ENCODE data around the gene GPR137. TPM values are rescaled to one million over a fixed set of nuclear protein-coding genes. Genes with fewer than 3 reads are reported as not detected.
A peak's percentile ranks its signal among the peaks of the same experiment; 100 is the strongest.
"Not testable (repeated sequence)": the region's sequence is repeated elsewhere in the genome, so short reads cannot be mapped to it uniquely, and the experiment has no call there.

Gene GPR137, protein sequence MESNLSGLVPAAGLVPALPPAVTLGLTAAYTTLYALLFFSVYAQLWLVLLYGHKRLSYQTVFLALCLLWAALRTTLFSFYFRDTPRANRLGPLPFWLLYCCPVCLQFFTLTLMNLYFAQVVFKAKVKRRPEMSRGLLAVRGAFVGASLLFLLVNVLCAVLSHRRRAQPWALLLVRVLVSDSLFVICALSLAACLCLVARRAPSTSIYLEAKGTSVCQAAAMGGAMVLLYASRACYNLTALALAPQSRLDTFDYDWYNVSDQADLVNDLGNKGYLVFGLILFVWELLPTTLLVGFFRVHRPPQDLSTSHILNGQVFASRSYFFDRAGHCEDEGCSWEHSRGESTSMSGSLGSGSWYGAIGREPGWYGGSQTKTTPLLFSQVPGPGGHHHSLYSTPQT
- 28.1 and 41.5 TPM in 2 replicates for total RNA-seq

- DNase-seq (ENCODE audit: extremely low read depth, low read depth, low spot score) = no peak
These were observed at the start of gene GPR137 for GRCh38 chr11:64284962-64285884. Gene GPR137, plus strand, starts transcription at chr11:64285848. Its CDS starts 677 bp downstream, at chr11:64286525.

DNA sequence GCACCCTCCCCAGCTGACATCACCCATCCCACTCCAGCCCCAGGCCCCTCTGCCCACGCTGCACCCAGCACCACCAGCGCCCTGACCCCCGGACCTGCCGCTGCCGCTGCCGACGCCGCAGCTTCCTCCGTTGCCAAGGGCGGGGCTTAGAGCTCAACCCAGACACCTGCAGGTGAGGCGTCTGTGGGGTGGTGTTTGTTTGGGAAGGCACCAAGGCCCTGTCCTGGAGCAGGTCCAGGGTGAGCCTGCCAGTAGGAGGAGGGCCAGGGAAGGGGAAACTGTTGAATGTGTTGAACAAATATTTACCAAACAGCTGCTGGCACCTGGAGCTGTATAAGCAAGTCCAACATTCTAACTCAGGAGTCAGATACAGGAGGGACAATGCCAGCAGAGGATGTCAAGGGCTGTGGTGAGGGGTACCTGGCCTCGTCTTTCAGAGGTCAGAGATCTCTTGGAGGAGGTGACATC, 48.1 kb upstream of the GPR137 start:
- no peak for DNase-seq (ENCODE audit: extremely low read depth, low read depth, low spot score)

DNA sequence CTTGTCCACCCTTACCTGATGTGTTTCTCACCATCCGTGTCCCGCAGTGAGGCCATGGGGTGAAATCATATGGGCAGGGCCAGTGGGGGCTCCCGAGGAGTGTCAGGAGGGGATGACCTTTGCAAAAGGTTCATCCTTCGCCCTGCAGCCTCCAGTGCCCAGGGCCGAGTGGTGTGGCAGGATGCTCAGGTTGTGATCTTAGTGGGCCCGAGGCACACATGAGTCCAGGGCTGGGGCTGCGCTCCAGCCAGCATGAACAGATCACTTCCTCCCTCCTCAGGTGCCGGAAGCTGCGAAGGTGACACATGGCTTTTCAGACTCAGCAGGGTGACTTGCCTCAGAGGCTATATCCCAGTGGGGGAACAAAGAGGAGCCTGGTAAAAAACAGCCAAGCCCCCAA, 47.6 kb upstream of the GPR137 start:
- DNase-seq (ENCODE audit: extremely low read depth, low read depth, low spot score) = no peak

- no peak for DNase-seq (ENCODE audit: extremely low read depth, low read depth, low spot score)
These were observed 46.6 kb upstream of the GPR137 start for GRCh38 chr11:64238999-64239398.

DNA sequence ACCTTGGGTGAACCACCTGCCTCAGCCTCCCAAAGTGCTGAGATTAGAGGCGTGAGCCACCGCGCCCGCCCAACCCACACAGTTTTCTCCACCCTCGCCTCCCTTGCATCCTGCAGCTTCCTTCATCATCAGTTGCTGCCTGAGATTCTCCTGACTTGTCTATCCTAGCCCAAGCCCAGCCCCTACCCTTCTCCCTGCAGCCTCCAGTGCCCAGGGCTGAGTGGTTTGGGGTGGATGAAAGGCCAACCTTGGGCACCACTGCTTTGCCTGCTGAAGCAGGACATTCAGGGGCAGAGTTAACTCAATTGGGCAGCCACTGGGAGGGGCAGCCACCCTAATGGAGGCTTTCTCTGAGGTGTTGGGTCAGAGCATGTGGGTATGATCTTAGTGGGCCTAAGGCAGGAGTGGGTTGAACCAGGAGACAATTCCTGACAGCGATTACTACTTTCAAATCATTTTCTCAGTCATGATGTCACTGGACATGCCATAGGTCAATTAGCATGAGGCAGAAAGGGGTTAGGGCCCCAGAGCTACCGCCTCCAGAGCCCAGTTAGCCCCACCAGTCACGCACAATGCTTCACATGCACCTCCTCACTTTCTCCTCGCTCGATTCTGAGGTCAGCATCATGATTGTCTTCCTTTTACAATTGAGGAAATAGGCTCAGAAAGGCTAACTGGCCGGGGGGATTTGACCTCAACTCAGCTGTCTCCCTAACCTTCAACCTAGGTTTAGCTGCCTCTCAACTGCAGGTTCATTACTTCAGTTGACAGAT, 45.8 kb upstream of the GPR137 start:
- DNase-seq (ENCODE audit: extremely low read depth, low read depth, low spot score) = no peak

DNA sequence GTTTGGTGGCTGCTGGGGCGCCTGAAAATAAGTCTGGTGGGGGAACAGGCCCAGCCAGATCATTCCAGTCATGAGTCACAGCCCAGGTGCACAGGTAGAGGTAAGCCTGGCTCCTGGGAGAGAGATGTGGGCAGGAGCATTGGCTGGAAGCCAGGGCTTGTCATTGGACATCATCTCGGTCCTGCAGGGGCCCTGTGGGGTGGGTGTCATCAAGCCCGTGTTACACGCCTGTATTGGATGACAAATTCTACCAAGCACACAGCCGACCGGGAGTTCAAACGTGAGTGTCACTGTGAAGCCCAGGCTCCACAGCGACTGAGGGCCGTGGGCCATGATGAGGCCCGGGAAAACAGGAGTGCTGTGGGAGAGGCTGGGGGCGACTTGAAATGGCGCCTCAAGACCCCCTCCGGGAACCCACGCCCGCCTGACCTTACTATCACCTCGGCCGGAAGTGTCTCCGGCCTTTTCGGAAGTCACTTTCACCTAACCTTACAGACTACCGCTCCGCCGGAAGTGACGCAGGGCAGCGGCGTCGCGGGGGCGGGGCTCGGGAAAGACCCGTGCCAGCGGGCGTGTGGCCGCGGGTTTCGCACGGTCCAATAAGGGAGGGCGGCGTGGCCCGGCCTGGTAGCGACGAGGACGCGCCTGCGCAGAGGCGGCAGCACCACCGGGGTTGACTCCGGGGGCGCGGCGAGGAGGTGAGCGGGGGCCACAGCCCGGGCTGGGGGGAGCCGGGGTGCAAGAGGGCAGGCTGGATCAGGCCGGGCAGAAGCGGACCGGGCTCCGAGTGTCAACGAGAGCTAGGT, 45.0 kb upstream of the GPR137 start, which contains the start of gene FKBP2:
TSS of gene FKBP2 (plus strand) at position 661 of the 806 bp plus-strand sequence. CDS start 1,293 bp downstream, outside the sequence.
- DNase-seq (ENCODE audit: extremely low read depth, low read depth, low spot score) = peak; percentile 55

GRCh38 chr11:64241241-64241490, 44.5 kb upstream of the GPR137 start:
- no peak for DNase-seq (ENCODE audit: extremely low read depth, low read depth, low spot score)

DNA sequence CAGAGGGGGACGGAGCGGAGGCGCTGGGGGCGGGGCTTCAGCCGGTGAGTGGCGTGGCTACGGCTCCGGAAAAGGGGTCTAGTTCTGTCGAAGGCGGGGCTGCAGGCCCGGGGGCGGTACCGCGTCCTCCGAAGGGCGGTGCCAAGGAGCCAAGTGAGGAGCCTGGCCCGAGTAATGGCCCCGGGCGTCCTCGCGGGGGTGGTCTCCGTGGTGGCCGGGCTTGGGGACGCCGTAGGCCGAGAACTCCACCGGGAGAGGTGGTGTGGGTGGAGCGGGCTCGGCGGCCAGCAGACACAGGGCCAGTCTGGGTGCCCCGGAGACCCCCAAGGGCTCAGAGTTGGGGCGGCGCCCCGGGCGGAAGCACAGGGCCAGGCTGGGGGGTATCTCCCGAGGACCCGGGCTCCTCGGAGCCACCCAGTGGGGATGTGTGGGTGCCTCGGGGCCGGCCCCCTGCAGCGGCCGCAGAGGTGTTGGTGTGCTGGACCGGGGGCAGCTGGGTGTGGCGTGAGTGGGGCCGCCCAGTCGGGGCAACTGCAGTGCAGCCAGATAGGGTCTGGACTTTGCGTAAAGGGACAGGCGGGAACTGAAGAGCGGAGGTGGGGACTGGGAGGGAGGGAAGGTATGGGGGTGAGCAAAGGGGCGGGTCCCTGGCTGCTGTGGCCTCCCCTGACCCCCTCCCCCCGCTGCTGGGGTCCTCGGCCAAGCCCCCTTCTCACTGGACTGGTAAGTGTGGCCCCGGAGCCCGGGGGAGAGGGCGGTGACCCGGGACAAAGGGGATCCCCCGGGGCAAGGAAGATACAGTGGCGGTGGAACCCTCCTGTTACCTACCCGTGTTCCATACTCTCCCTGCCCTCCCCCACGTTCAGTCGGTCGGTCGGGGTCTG, 43.9 kb upstream of the GPR137 start:
- DNase-seq (ENCODE audit: extremely low read depth, low read depth, low spot score) = peak; percentile 87

- no peak for DNase-seq (ENCODE audit: extremely low read depth, low read depth, low spot score)
These were observed 42.3 kb upstream of the GPR137 start for GRCh38 chr11:64243236-64243854.

DNA sequence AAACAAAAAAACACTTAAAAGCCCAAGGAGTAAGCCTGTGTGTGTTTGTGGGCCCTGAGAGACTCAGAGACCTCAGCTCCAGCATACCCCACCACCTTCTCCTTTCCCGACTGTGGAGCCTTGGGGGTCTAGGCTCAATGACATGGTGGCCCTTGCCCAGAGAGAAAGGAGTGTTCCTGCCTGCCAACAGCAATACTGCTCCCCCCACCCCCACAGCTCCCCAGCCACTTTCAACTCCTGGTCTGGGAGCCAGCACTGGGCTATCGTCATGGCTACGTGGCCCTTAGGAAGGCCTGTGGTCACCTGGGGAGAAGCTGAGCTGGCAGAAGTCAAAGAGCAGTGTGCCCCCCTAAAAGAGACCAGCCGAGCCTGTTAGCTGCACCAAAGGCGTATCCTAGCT, 41.5 kb upstream of the GPR137 start:
- no peak for DNase-seq (ENCODE audit: extremely low read depth, low read depth, low spot score)

DNA sequence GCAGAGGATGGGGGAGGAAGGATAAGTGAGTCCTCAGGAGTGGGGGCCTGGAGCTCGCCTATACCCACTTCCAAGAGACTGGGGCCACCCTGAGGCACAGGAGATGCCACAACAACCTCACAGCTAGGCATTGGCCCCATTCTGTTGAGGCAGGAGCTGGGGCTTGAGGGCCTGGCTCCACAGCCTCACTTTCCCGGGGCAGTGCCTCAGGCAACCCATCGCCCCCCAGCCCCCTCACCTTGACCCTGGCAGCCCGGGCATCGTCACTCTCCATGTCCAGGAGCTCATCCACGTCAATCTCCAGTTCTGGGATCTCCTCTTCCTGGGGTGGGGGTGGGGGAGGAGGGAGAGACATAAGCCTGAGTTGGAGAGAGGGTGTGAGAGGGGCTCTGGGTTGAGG, 40.7 kb upstream of the GPR137 start:
- no peak for DNase-seq (ENCODE audit: extremely low read depth, low read depth, low spot score)

DNA sequence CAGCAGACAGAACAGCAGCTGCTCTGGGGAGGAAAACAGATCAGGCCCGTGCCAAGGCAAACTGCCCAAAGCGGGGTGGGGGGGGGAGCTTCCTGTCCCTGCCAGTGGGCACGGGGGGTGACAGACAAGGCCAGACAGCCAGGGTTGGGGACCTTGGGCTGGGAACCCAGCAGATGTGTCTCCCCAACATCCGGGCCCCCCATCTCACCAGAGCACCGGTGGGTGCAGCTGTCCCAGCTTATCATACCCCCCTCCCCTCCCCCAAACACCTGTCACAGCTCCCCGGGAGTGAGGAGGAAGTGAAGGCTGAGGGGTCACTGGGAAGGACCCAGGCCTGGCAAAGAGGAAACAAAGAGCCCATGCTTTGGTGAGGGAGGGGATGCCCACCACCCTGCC, 40.2 kb upstream of the GPR137 start:
- DNase-seq (ENCODE audit: extremely low read depth, low read depth, low spot score) = no peak

- no peak for DNase-seq (ENCODE audit: extremely low read depth, low read depth, low spot score)
These were observed 39.6 kb upstream of the GPR137 start for GRCh38 chr11:64245797-64246620.

GRCh38 chr11:64246621-64246870, 39.1 kb upstream of the GPR137 start:
- DNase-seq (ENCODE audit: extremely low read depth, low read depth, low spot score) = not testable (repeated sequence)

DNA sequence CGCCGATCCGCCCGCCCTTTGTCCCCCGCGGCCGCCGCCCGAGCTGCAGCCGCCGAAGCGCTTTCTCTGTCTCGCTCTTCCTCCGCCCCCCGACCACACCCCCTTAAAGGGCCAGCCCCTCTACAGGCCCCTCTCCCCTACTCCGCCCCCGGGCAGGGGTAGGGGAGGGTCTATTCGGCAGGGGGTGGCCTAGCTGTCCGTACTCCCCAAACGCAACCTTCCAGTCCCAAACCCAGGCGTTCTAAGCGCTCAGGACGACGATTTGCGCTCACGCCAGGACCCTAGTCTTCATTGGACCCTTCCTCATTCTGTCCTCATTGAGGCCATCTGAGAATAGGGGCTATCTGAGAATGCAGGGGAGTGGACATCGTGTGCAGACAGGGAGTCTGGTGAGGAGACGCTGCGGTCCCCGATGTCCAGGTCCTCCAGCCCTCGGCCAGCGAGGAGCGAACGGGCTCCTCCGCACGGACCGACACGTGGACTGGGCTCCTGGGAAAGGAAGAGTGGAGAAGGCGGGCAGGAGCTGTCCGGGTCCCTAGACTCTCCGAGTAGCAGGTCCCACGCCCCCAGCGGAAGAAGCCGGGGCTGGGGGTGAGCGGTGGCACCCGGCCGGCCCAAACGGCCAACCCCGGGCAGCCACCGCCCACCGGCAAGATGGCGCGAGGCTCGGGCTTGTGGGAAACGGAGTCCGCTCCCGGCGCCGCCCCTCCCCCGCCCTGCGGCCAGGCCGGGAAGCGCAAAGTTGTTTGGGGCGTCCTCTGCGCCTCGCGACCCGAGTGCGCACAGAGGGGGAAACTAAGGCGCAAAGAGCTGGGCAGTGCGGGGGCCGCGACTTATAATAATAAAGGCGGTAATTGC, 38.5 kb upstream of the GPR137 start, which contains the start of gene PPP1R14B:
TSS of gene PPP1R14B (minus strand) at position 73 of the 858 bp plus-strand sequence. CDS start 270 bp downstream, outside the sequence.
- DNase-seq (ENCODE audit: extremely low read depth, low read depth, low spot score) = no peak

DNA sequence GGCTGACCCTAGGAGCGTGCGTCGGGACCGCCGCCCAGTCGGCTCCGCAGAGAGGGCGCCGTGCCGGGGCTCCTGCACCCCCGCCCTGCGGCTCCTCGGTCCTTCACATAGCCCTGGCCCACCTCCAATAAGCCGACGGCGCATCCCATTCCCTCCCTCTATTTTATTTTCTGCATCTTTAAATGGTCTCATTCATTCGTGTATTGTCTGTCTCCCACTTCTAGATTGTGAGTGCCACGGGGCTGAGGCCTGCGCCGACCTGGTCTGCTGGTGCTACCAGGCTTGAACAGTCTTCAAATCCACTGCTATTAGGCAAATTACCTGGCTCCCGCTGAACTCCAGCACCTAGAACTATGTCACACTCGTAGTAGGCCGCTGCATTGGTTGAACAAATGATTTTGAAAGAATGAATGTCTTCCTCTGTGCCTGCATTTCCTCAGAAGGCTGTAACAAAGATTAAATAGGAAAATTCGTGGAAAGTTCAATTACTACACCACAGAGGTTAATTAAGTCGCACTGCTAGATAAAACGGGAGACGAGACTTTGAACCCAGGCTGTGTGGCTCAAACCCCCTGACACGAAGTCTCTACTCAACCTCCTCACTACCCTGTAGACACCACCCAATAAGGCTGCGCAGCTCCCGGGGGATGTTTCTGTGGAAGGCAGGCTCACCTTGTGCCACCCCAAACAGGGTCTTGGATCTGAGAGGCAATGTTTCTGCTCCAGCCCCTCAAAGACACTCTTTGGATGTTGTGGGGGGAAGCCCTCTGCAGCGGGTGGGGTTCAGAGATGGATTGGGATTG, 37.7 kb upstream of the GPR137 start:
- no peak for DNase-seq (ENCODE audit: extremely low read depth, low read depth, low spot score)

All from glomerular endothelial cell (primary cell).